A673 (cell line): ENCODE results near the gene ABCA13.

Experiments
- CTCF ChIP-seq: fragments of 300-800, 200-600 bp; sonication (generic); conservative IDR thresholded peaks from 2 replicates; pipeline ENCODE4 v1.5.1; 2017; ENCODE audit warnings: low read depth, mild to moderate bottlenecking, antibody characterized with exemption, low read length, moderate library complexity, mixed read lengths
- EZH2 ChIP-seq: fragments of 200-600 bp; sonication (generic); IDR thresholded peaks from 2 replicates; pipeline ENCODE4 v1.6.1; 2017; ENCODE audit warnings: borderline replicate concordance, low read depth, mild to moderate bottlenecking, mixed read lengths, antibody characterized with exemption, low read length; ENCODE audit not compliant: poor library complexity, severe bottlenecking

DNA sequence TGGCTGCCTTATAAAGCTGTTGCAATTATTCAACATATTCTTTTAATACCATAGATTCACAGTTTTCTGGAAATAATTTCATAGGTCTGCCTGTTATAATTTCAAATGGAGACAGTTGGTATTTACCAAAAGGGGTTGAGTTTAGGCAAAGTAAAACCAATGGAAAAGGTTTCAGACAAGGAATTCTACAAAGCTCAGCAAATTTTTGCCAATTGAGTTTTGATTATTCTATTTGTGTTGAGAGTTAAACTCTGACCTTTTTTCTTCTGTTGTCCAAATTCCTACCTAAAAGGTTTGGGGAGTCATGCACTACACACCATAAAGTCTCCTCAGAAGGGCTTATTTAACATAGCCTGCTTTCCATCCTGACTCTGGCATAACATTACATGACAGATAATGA, 38.5 kb upstream of the ABCA13 start:
- TF ChIP-seq CTCF, result no peak
- TF ChIP-seq EZH2, result no peak
